ENCODE measurements around the gene DISC1.
A peak's percentile ranks its signal among the peaks of the same experiment; 100 is the strongest.

Gene DISC1

GRCh38 chr1:232017057-232017456, 390.5 kb downstream of the DISC1 start:
- no peak for DNase-seq

GRCh38 chr1:232017759-232018158, 391.2 kb downstream of the DISC1 start:
- no peak for DNase-seq

- no peak for DNase-seq
Observed at GRCh38 chr1:232018231-232019025, 391.8 kb downstream of the DISC1 start.

GRCh38 chr1:232019026-232019340, 392.4 kb downstream of the DISC1 start:
- no peak for DNase-seq

- no peak for DNase-seq
Observed at GRCh38 chr1:232020352-232020751, 393.8 kb downstream of the DISC1 start.

GRCh38 chr1:232029315-232029714, 402.7 kb downstream of the DISC1 start:
- no peak for DNase-seq

GRCh38 chr1:232031156-232031555, 404.6 kb downstream of the DISC1 start:
- no peak for DNase-seq

- DNase-seq = no peak
Observed at GRCh38 chr1:232033285-232033684, 406.7 kb downstream of the DISC1 start.

- DNase-seq = no peak
Observed at GRCh38 chr1:232034556-232034955, 408.0 kb downstream of the DISC1 start.

- no peak for DNase-seq
Observed at GRCh38 chr1:232036181-232036933, 409.8 kb downstream of the DISC1 start.

GRCh38 chr1:232037774-232038388, 411.3 kb downstream of the DISC1 start:
- DNase-seq = no peak

- no peak for DNase-seq
Observed at GRCh38 chr1:232038706-232039677, 412.4 kb downstream of the DISC1 start.

GRCh38 chr1:232040260-232040659, 413.7 kb downstream of the DISC1 start:
- DNase-seq = no peak

GRCh38 chr1:232044728-232045127, 418.1 kb downstream of the DISC1 start:
- DNase-seq = no peak

- DNase-seq = no peak
Observed at GRCh38 chr1:232045139-232045994, 418.8 kb downstream of the DISC1 start.

- DNase-seq = peak; percentile 9
Observed at GRCh38 chr1:232046451-232047306, 420.1 kb downstream of the DISC1 start.

- no peak for DNase-seq
Observed at GRCh38 chr1:232047473-232047872, 420.9 kb downstream of the DISC1 start.

GRCh38 chr1:232048481-232048880, 421.9 kb downstream of the DISC1 start:
- no peak for DNase-seq

- no peak for DNase-seq
Observed at GRCh38 chr1:232049335-232049734, 422.7 kb downstream of the DISC1 start.

GRCh38 chr1:232057217-232057895, 430.8 kb downstream of the DISC1 start:
- DNase-seq = no peak

All from stimulated activated CD4-positive, alpha-beta T cell treated with anti-CD3 and anti-CD28 coated beads, Interleukin-15, amount 100 ng/mL, for 24 hours (primary cell).